GM12801 (cell line): ENCODE results near the gene PPP1R10.

ENCODE experiments used
- TF ChIP-seq, protein P1 (sequence below): IDR thresholded peaks from one replicate; pipeline ENCODE4 v1.5.1; 2011; ENCODE audit warnings: control low read depth; ENCODE audit not compliant: insufficient read length; ENCODE audit errors: extremely low read depth

PPP1R10 gene

DNA sequence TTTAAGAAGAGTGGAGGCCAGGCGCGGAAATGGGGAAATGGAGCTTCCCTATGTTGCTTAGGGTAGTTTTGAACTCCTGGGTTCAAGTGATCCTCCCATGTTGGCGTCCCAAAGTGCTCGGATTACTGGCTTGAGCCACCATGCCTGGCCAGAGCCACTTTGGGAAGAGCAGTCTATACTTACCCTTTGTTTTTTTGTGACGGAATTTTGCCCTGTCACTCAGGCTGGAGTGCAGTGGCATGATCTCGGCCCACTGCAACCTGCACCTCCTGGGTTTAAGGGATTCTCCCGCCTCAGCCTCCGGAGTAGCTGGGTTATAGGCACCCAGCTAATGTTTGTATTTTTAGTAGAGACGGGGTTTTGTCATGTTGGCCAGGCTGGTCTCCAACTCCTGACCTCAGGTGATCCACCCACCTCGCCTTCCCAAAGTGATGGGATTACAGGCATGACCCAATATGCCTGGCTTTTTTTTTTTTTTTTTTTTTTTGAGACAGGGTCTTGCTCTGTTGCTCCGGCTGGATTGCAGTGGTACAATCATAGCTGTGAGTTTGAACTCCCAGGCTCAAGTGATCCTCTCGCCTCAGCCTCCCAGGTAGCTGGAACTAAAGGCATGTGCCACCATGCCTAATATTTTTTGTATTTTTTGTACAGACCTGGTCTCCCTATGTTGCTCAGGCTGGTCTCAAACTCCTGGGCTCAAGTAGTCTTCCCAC lies 18.0 kb downstream of the PPP1R10 start:
- TF ChIP-seq, protein P1, sequence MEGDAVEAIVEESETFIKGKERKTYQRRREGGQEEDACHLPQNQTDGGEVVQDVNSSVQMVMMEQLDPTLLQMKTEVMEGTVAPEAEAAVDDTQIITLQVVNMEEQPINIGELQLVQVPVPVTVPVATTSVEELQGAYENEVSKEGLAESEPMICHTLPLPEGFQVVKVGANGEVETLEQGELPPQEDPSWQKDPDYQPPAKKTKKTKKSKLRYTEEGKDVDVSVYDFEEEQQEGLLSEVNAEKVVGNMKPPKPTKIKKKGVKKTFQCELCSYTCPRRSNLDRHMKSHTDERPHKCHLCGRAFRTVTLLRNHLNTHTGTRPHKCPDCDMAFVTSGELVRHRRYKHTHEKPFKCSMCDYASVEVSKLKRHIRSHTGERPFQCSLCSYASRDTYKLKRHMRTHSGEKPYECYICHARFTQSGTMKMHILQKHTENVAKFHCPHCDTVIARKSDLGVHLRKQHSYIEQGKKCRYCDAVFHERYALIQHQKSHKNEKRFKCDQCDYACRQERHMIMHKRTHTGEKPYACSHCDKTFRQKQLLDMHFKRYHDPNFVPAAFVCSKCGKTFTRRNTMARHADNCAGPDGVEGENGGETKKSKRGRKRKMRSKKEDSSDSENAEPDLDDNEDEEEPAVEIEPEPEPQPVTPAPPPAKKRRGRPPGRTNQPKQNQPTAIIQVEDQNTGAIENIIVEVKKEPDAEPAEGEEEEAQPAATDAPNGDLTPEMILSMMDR, result no peak

DNA sequence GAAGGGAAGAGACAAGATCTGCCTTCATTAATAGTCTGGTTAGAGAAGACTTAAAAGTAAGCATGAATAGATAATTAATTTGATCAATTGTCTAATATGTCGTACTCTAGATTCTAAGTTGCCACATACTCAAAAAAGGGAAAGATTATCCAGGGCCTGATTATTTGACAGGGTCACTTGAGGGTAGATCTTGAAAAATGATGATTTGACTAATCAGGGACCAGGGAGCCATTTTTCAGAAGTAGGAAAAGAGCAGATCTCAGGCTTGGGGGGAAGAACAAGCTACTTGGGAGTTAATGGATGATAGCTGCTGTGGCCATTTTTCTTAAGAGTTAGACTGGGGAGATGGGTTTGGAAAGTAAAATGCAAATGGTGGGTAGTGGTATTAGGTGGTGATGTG lies 24.8 kb downstream of the PPP1R10 start:
- TF ChIP-seq, protein P1, result no peak

DNA sequence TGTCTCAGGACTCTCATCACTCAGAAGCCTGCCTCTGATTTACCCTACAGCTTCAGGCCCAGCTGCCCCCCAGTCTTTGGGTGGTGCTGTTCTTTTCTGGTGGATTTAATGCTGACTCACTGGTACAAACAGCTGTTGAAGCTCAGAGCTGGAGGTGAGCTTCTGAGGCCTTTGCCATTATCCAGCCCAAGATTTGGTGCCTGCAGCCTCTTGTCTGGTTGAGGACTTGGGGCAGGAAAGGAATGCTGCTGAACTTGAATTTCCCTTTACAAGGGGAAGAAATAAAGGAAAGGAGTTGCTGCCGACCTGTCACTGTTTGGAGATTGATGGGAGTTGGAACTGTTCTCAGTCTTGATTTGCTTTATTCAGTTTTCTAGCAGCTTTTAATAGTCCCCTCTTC lies 26.0 kb downstream of the PPP1R10 start:
- TF ChIP-seq, protein P1, result no peak

DNA sequence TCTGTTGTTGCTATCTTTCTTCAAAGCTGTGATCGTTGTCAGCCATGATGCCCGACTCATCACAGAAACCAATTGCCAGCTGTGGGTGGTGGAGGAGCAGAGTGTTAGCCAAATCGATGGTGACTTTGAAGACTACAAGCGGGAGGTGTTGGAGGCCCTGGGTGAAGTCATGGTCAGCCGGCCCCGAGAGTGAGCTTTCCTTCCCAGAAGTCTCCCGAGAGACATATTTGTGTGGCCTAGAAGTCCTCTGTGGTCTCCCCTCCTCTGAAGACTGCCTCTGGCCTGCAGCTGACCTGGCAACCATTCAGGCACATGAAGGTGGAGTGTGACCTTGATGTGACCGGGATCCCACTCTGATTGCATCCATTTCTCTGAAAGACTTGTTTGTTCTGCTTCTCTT lies 26.5 kb downstream of the PPP1R10 start:
- TF ChIP-seq, protein P1, result no peak

DNA sequence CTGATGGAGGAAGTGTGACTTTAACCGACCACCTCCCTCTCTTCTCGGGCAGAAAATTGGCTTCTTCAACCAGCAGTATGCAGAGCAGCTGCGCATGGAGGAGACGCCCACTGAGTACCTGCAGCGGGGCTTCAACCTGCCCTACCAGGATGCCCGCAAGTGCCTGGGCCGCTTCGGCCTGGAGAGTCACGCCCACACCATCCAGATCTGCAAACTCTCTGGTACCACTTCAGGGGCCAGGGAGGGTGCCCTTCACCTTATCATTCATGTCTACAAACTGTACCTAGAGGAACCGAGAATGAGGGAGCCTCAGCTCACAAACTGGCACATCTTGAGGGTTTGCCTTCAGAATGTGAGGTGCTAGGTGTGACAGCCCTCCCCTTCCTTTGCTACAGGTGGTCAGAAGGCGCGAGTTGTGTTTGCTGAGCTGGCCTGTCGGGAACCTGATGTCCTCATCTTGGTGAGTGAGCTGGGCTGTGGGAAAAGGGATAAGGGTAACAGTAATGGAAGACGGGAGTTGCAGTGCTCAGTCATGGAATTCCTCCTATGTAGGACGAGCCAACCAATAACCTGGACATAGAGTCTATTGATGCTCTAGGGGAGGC lies 27.2 kb downstream of the PPP1R10 start:
- TF ChIP-seq, protein P1, result no peak

DNA sequence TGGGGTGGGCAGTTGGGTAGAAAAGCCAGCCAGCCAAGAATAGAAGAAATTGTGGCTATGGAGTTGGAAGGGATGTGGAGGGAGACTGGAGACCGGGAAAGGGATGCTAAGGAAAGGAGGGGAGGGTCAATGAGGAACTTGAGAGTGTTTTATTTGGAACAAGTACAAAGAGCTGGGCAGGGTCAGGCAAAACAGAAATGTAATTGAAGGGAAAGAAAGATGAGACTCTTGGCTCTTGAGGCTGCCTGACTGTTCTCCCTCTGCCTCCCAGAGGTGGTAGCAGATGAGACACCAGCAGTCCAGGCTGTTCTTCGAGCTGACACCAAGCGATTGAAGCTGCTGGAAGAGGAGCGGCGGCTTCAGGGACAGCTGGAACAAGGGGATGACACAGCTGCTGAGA lies 33.1 kb downstream of the PPP1R10 start:
- TF ChIP-seq, protein P1, result no peak

DNA sequence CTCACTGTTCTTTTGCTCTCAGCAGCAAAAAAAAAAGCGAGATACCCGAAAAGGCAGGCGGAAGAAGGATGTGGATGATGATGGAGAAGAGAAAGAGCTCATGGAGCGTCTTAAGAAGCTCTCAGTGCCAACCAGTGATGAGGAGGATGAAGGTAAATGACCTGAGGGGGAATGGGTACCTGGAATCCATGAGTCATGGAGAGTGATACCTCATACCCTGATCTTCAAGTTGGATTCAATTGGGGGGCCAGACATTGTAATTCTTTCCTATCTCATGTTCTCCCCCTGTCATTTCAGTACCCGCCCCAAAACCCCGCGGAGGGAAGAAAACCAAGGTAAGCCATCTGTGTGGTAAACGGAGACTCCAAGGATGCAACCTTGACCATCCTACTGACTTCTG lies 39.0 kb downstream of the PPP1R10 start:
- TF ChIP-seq, protein P1, result no peak
